Measurements from ENCODE around the gene ZBTB20. TPM values are rescaled to one million over a fixed set of nuclear protein-coding genes. Genes with fewer than 3 reads are reported as not detected.
A peak's percentile ranks its signal among the peaks of the same experiment; 100 is the strongest.

Gene ZBTB20
- polyA plus RNA-seq, 3 donors, result 1.3 to 3.2 (median 2.0) TPM

DNA sequence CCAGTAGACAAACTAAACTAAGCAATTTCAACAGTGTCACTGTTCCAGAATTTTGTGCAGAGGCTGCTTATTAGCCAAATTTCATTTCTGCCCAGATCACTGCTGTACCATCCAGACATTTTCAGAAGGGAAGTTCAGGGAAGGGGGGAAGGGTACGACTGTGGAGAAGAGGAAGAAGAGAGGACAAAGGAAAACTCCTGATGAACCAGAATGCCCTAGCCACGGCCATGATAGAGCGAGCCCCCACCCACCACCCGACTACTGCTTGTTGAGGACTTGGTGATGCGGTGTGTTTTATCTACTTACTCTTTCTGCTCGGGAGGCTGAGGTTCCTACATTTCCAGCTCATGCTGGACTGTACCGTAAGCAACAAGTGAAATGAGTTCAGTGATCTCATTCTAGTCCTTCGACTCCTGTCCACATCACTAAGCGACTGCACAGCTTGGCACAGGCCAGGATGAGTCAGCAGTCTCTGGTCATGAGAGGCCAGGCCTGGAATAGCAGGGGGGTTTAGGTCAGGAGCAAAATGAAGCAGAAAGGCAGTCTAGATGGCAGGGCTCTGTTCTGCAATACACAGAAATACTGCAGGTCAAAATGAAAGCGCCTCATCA, 522.4 kb downstream of the ZBTB20 start:
- Histone ChIP-seq H3K79me2 (ENCODE audit: insufficient read depth, low read length) (no peaks in the 10 kb centered on the region), H3K4me1 (ENCODE audit: control insufficient read depth in 1 of 2, insufficient read depth in 2 of 2, low read length in 2 of 2) (peaks cover 0 to 9% of the 10 kb centered on the region in 2 donors), H3K4me3 (replicated peaks in 1 of 3; ENCODE audit: low read depth in 2 of 3, low read length in 3 of 3) (no peak overlapping the region), H3K4me2 (replicated peaks; ENCODE audit: extremely low read depth, low read length, poor library complexity, severe bottlenecking) (no peak overlapping the region), H3K9ac (ENCODE audit: insufficient read depth, low read length, poor library complexity, severe bottlenecking) (no peak overlapping the region), H2AFZ (ENCODE audit: insufficient read depth, low read depth, low read length, poor library complexity, severe bottlenecking) (no peak overlapping the region), H3K27me3 (ENCODE audit: control insufficient read depth in 2 of 2, insufficient read depth in 2 of 2, low read length in 2 of 2) (no peaks in the 10 kb centered on the region), H3K9me3 (replicated peaks in 1 of 2; ENCODE audit: control insufficient read depth in 1 of 2, insufficient read depth in 1 of 2, low read length in 2 of 2) (no peaks in the 10 kb centered on the region), H3K27ac (ENCODE audit: low read depth in 1 of 2, low read length in 2 of 2) (no peak overlapping the region), H4K20me1 (ENCODE audit: insufficient read depth, low read length) (no peaks in the 10 kb centered on the region), H3K36me3 (replicated peaks in 1 of 2; ENCODE audit: control insufficient read depth in 1 of 2, insufficient read depth in 2 of 2, low read length in 2 of 2) (no peaks in the 10 kb centered on the region)
- Mint-ChIP-seq H3K9me3 (peaks cover 0 to 5% (median 0%) of the 10 kb centered on the region in 7 donors), H3K4me3 (no peak overlapping the region), H3K36me3 (no peaks in the 10 kb centered on the region), H3K27me3 (ENCODE audit: low read depth in 3 of 3) (peaks cover 0 to 3% (median 0%) of the 10 kb centered on the region in 3 donors), H3K27ac (peak overlapping the region in 4 of 7 donors; percentile 20 to 73 (median 38)), H3K4me1 (peaks cover 20% of the 10 kb centered on the region)
- intact Hi-C loops (cut with micrococcal nuclease), result no loop called here
- TF ChIP-seq, protein P1, sequence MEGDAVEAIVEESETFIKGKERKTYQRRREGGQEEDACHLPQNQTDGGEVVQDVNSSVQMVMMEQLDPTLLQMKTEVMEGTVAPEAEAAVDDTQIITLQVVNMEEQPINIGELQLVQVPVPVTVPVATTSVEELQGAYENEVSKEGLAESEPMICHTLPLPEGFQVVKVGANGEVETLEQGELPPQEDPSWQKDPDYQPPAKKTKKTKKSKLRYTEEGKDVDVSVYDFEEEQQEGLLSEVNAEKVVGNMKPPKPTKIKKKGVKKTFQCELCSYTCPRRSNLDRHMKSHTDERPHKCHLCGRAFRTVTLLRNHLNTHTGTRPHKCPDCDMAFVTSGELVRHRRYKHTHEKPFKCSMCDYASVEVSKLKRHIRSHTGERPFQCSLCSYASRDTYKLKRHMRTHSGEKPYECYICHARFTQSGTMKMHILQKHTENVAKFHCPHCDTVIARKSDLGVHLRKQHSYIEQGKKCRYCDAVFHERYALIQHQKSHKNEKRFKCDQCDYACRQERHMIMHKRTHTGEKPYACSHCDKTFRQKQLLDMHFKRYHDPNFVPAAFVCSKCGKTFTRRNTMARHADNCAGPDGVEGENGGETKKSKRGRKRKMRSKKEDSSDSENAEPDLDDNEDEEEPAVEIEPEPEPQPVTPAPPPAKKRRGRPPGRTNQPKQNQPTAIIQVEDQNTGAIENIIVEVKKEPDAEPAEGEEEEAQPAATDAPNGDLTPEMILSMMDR (IDR thresholded peaks at IDR 0.05), result no peak
- 92% methylated on average over 2 of the region's 10 CpGs for WGBS (ENCODE audit: insufficient coverage)
- peak in 1 of 3 donors; percentile 18 for DNase-seq

GRCh38 chr3:114624047-114624445, 523.0 kb downstream of the ZBTB20 start:
- Histone ChIP-seq H3K9me3 (replicated peaks in 1 of 2; ENCODE audit: control insufficient read depth in 1 of 2, insufficient read depth in 1 of 2, low read length in 2 of 2) (no peaks in the 10 kb centered on the region), H2AFZ (ENCODE audit: insufficient read depth, low read depth, low read length, poor library complexity, severe bottlenecking) (no peak overlapping the region), H4K20me1 (ENCODE audit: insufficient read depth, low read length) (no peaks in the 10 kb centered on the region), H3K4me3 (replicated peaks in 1 of 3; ENCODE audit: low read depth in 2 of 3, low read length in 3 of 3) (no peak overlapping the region), H3K27me3 (ENCODE audit: control insufficient read depth in 2 of 2, insufficient read depth in 2 of 2, low read length in 2 of 2) (no peaks in the 10 kb centered on the region), H3K4me2 (replicated peaks; ENCODE audit: extremely low read depth, low read length, poor library complexity, severe bottlenecking) (no peak overlapping the region), H3K36me3 (replicated peaks in 1 of 2; ENCODE audit: control insufficient read depth in 1 of 2, insufficient read depth in 2 of 2, low read length in 2 of 2) (no peaks in the 10 kb centered on the region), H3K9ac (ENCODE audit: insufficient read depth, low read length, poor library complexity, severe bottlenecking) (no peak overlapping the region), H3K27ac (ENCODE audit: low read depth in 1 of 2, low read length in 2 of 2) (no peak overlapping the region), H3K79me2 (ENCODE audit: insufficient read depth, low read length) (no peaks in the 10 kb centered on the region), H3K4me1 (ENCODE audit: control insufficient read depth in 1 of 2, insufficient read depth in 2 of 2, low read length in 2 of 2) (peaks cover 0 to 9% of the 10 kb centered on the region in 2 donors)
- no peaks in the 10 kb centered on the region for H3K36me3 Mint-ChIP-seq
- 100% methylated on average over 1 of the region's 6 CpGs for WGBS (ENCODE audit: insufficient coverage)
- H3K4me3 Mint-ChIP-seq, result no peak overlapping the region
- intact Hi-C loops (cut with micrococcal nuclease), result no loop called here
- peaks cover 0 to 5% (median 0%) of the 10 kb centered on the region in 7 donors for H3K9me3 Mint-ChIP-seq
- TF ChIP-seq, protein P1 (IDR thresholded peaks at IDR 0.05), result no peak
- peak overlapping the region in 4 of 7 donors; percentile 8 to 73 (median 28) for H3K27ac Mint-ChIP-seq
- H3K27me3 Mint-ChIP-seq (ENCODE audit: low read depth in 3 of 3), result peaks cover 0 to 3% (median 0%) of the 10 kb centered on the region in 3 donors
- H3K4me1 Mint-ChIP-seq, result peaks cover 20% of the 10 kb centered on the region
- DNase-seq, result no peak

All from CD14-positive monocyte (primary cell).